Neuronal stem cell (in vitro differentiated cells): ENCODE results near the gene SYNE2.

Experiments used
- DNase-seq: peaks from one replicate; pipeline ENCODE4 v3.0.0-alpha.2; 2013; ENCODE audit warnings: low spot score
- H2AFZ ChIP-seq: one replicate; pipeline ENCODE4 v1.6.1; 2013; ENCODE audit warnings: mild to moderate bottlenecking, low read length, inconsistent platforms
- H2AK5ac ChIP-seq: 2 replicates; pipeline ENCODE4 v1.6.1; 2013; ENCODE audit warnings: low read depth, mild to moderate bottlenecking, inconsistent platforms, low read length, moderate library complexity, mixed read lengths
- H2BK120ac ChIP-seq: 2 replicates; pipeline ENCODE4 v1.6.1; 2013; ENCODE audit warnings: low read depth, mild to moderate bottlenecking, inconsistent platforms, low read length, moderate library complexity, mixed read lengths
- H2BK12ac ChIP-seq: one replicate; pipeline ENCODE4 v1.6.1; 2013; ENCODE audit warnings: low read length, inconsistent platforms
- H2BK15ac ChIP-seq: 2 replicates; pipeline ENCODE4 v1.6.1; 2013; ENCODE audit warnings: mild to moderate bottlenecking, low read length, inconsistent platforms, mixed read lengths
- H2BK5ac ChIP-seq: one replicate; pipeline ENCODE4 v1.6.1; 2013; ENCODE audit warnings: inconsistent platforms, mild to moderate bottlenecking, low read length, moderate library complexity
- H3K14ac ChIP-seq: one replicate; pipeline ENCODE4 v1.6.1; 2013; ENCODE audit warnings: low read length, inconsistent platforms
- H3K18ac ChIP-seq: 2 replicates; pipeline ENCODE4 v1.6.1; 2013; ENCODE audit warnings: low read length, inconsistent platforms
- H3K23ac ChIP-seq: 2 replicates; pipeline ENCODE4 v1.6.1; 2013; ENCODE audit warnings: low read depth, mild to moderate bottlenecking, mixed read lengths, low read length, inconsistent platforms; ENCODE audit not compliant: poor library complexity
- H3K27ac ChIP-seq: replicated peaks from 3 replicates; pipeline ENCODE4 v1.5.1; 2013; ENCODE audit warnings: low read length, inconsistent platforms
- H3K27me3 ChIP-seq, 3 experiments: 2 replicates each; pipeline ENCODE4 v1.6.1; 2013; ENCODE audit warnings: low read length in 3 of 3, mild to moderate bottlenecking in 2 of 3, inconsistent platforms in 1 of 3, low read depth in 1 of 3, mixed read lengths in 1 of 3, moderate library complexity in 1 of 3; ENCODE audit not compliant: control insufficient read depth in 3 of 3, insufficient read depth in 3 of 3
- H3K36me3 ChIP-seq, 2 donors: replicated peaks in 1 of 2; 2 replicates each; pipeline ENCODE4 v1.6.1; 2013; ENCODE audit warnings: low read length in 2 of 2; ENCODE audit not compliant: control insufficient read depth in 2 of 2, insufficient read depth in 2 of 2
- H3K4ac ChIP-seq: 2 replicates; pipeline ENCODE4 v1.6.1; 2013; ENCODE audit warnings: inconsistent platforms, mild to moderate bottlenecking, low read length, moderate library complexity
- H3K4me1 ChIP-seq, 2 donors: 1 replicate in 1 of 2; 2 replicates in 1 of 2; pipeline ENCODE4 v1.6.1; 2013; ENCODE audit warnings: low read length in 2 of 2, low read depth in 1 of 2; ENCODE audit not compliant: control insufficient read depth in 2 of 2, insufficient read depth in 1 of 2
- H3K4me2 ChIP-seq: one replicate; pipeline ENCODE4 v1.6.1; 2013; ENCODE audit warnings: mild to moderate bottlenecking, low read length, inconsistent platforms; ENCODE audit not compliant: insufficient read depth, poor library complexity, severe bottlenecking
- H3K4me3 ChIP-seq, 2 donors: 2 replicates each; pipeline ENCODE4 v1.5.1; 2013; ENCODE audit warnings: low read length in 2 of 2, mild to moderate bottlenecking in 2 of 2, inconsistent platforms in 1 of 2, moderate library complexity in 1 of 2
- H3K79me1 ChIP-seq: one replicate; pipeline ENCODE4 v1.6.1; 2013; ENCODE audit warnings: low read depth, mild to moderate bottlenecking, inconsistent platforms, low read length, moderate library complexity
- H3K9ac ChIP-seq: one replicate; pipeline ENCODE4 v1.6.1; 2013; ENCODE audit warnings: mild to moderate bottlenecking, low read depth, low read length, inconsistent platforms; ENCODE audit not compliant: poor library complexity
- H3K9me3 ChIP-seq, 2 donors: replicated peaks in 1 of 2; 2 replicates each; pipeline versions ENCODE3 to v1.6.1; 2013; ENCODE audit warnings: low read length in 2 of 2, mild to moderate bottlenecking in 2 of 2, inconsistent platforms in 1 of 2, low read depth in 1 of 2, mixed read lengths in 1 of 2, moderate library complexity in 1 of 2; ENCODE audit not compliant: control insufficient read depth in 2 of 2, insufficient read depth in 1 of 2
- H4K8ac ChIP-seq: one replicate; pipeline ENCODE4 v1.6.1; 2013; ENCODE audit warnings: low read depth, mild to moderate bottlenecking, inconsistent platforms, low read length, moderate library complexity
- H4K91ac ChIP-seq: one replicate; pipeline ENCODE4 v1.6.1; 2013; ENCODE audit warnings: low read length, low read depth, mild to moderate bottlenecking, inconsistent platforms; ENCODE audit not compliant: poor library complexity
- WGBS, 2 donors: extraction: QIAGEN DNeasy Blood & Tissue Kit; methylation state at CpG; one replicate each; pipeline ENCODE4 v1.1.7; 2013; ENCODE audit warnings: missing lambda C conversion rate in 2 of 2, mixed read lengths in 1 of 2; ENCODE audit not compliant: insufficient read length in 2 of 2, insufficient replicate concordance in 1 of 2; ENCODE audit errors: extremely low coverage in 2 of 2; 5-methylcytosine and 5-hydroxymethylcytosine counted together

Gene SYNE2

GRCh38 chr14:63963439-63963838, 110.6 kb downstream of the SYNE2 start:
- H4K8ac ChIP-seq: no peak overlapping the region
- no peaks in the 10 kb centered on the region for H3K9me3 ChIP-seq
- no peak overlapping the region for H3K9ac ChIP-seq
- H3K79me1 ChIP-seq: no peaks in the 10 kb centered on the region
- H2BK15ac ChIP-seq: no peak overlapping the region
- H3K27me3 ChIP-seq: no peaks in the 10 kb centered on the region
- no peak for DNase-seq
- no peak overlapping the region for H3K27ac ChIP-seq
- no peaks in the 10 kb centered on the region for H3K4me1 ChIP-seq
- no peak overlapping the region for H3K23ac ChIP-seq
- no peak overlapping the region for H3K4me2 ChIP-seq
- no peak overlapping the region for H4K91ac ChIP-seq
- H2BK120ac ChIP-seq: no peak overlapping the region
- no peak overlapping the region for H2AFZ ChIP-seq
- H3K36me3 ChIP-seq: peaks cover 5 to 77% of the 10 kb centered on the region in 2 donors
- no peak overlapping the region for H3K4me3 ChIP-seq
- H3K18ac ChIP-seq: no peak overlapping the region
- no peak overlapping the region for H3K14ac ChIP-seq
- no peak overlapping the region for H2BK12ac ChIP-seq
- no peak overlapping the region for H3K4ac ChIP-seq
- no CpG with 5 or more reads among the region's 2 CpGs for WGBS, 2 donors
- no peak overlapping the region for H2AK5ac ChIP-seq
- H2BK5ac ChIP-seq: no peak overlapping the region

- Histone ChIP-seq H3K4me2 (no peak overlapping the region), H2BK120ac (no peak overlapping the region), H2BK12ac (no peak overlapping the region), H3K18ac (no peak overlapping the region), H3K9me3 (no peaks in the 10 kb centered on the region), H2BK5ac (no peak overlapping the region), H4K8ac (no peak overlapping the region), H3K4me1 (no peaks in the 10 kb centered on the region), H2AK5ac (no peak overlapping the region), H2BK15ac (no peak overlapping the region), H3K4ac (no peak overlapping the region), H4K91ac (no peak overlapping the region), H3K27ac (no peak overlapping the region), H3K9ac (no peak overlapping the region), H3K79me1 (no peaks in the 10 kb centered on the region), H3K36me3 (peaks cover 4 to 79% of the 10 kb centered on the region in 2 donors), H3K27me3 (no peaks in the 10 kb centered on the region), H2AFZ (no peak overlapping the region), H3K4me3 (no peak overlapping the region), H3K14ac (no peak overlapping the region), H3K23ac (no peak overlapping the region)
- no peak for DNase-seq
- WGBS, 2 donors: no CpG with 5 or more reads among the region's 2 CpGs
These were observed 111.3 kb downstream of the SYNE2 start for GRCh38 chr14:63964113-63964512.

GRCh38 chr14:63966407-63966806, 113.6 kb downstream of the SYNE2 start:
- Histone ChIP-seq H3K27me3 (no peaks in the 10 kb centered on the region), H3K4me2 (no peak overlapping the region), H3K18ac (no peak overlapping the region), H3K4me3 (no peak overlapping the region), H2AK5ac (no peak overlapping the region), H2BK15ac (no peak overlapping the region), H2BK5ac (no peak overlapping the region), H2BK12ac (no peak overlapping the region), H3K4ac (no peak overlapping the region), H4K91ac (no peak overlapping the region), H3K27ac (no peak overlapping the region), H3K9ac (no peak overlapping the region), H3K14ac (no peak overlapping the region), H4K8ac (no peak overlapping the region), H3K79me1 (no peaks in the 10 kb centered on the region), H3K23ac (no peak overlapping the region), H3K4me1 (no peaks in the 10 kb centered on the region), H2BK120ac (no peak overlapping the region), H3K36me3 (peaks cover 4 to 82% of the 10 kb centered on the region in 2 donors), H3K9me3 (no peaks in the 10 kb centered on the region), H2AFZ (no peak overlapping the region)
- WGBS, 2 donors: no CpG with 5 or more reads among the region's 5 CpGs
- DNase-seq: no peak

GRCh38 chr14:63972323-63972932, 119.6 kb downstream of the SYNE2 start:
- H3K4ac ChIP-seq: no peak overlapping the region
- WGBS, 2 donors: no CpG with 5 or more reads among the region's 3 CpGs
- no peak overlapping the region for H4K8ac ChIP-seq

More at GRCh38 chr14:63972323-63972932, 119.6 kb downstream of the SYNE2 start:
- H2BK15ac ChIP-seq: no peak overlapping the region
- no peak overlapping the region for H3K27ac ChIP-seq
- no peak overlapping the region for H2AK5ac ChIP-seq
- no peak overlapping the region for H3K23ac ChIP-seq
- DNase-seq: no peak
- no peak overlapping the region for H3K14ac ChIP-seq
- no peak overlapping the region for H2BK12ac ChIP-seq
- H3K27me3 ChIP-seq: no peaks in the 10 kb centered on the region
- no peaks in the 10 kb centered on the region for H3K4me1 ChIP-seq
- no peak overlapping the region for H3K18ac ChIP-seq
- H3K4me2 ChIP-seq: no peak overlapping the region
- H2AFZ ChIP-seq: no peak overlapping the region
- no peaks in the 10 kb centered on the region for H3K9me3 ChIP-seq
- H3K79me1 ChIP-seq: no peaks in the 10 kb centered on the region
- H2BK120ac ChIP-seq: no peak overlapping the region
- H3K9ac ChIP-seq: no peak overlapping the region
- H2BK5ac ChIP-seq: no peak overlapping the region
- peaks cover 2 to 70% of the 10 kb centered on the region in 2 donors for H3K36me3 ChIP-seq
- no peak overlapping the region for H3K4me3 ChIP-seq
- no peak overlapping the region for H4K91ac ChIP-seq
